ENCODE measurements around the gene KDM2B.

KDM2B gene

DNA sequence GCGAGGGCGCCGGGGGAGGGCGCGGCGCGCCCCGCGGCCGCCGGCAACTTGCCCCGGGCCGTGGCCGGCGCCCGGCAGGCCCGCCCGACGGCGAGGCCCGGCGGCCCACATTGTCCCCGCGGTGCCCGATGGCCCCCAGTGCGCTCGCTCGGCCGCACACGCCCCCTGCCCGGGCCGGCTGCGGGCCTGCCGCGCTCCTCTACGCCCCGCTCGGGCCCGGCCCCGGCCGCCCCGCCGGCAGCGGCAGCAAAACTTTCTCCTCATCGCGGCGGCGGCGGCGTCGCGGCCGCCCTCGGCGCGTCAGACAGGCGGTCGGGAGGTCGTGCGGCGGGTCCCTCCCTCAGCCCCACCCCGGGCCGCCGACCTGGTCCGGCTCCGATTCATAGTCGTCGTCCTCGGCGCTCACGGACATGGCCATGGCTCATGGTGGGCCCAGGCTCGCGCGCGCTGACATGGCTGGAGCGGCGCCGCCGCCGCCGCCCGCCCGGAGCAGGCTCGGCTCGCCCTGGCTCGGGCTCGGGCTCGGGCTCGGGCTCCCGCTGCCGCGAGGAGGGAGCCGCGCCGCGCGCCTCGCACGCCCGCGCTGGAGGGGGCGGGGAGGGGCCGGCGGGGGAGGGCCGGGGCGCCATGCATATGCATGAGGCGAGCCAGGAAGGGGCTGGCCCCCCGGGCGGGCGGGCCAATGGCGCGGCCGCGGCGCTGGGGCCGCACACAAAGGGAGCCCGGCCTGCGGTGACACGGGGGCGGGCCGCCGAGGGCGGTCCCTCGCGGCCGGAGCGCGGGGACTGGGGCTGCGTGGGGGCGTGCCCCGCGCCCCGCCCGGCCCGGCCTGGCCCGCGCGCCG, 113.8 kb downstream of the KDM2B start:
- TF ChIP-seq GATA3 (IDR thresholded peaks at IDR 0.05; ENCODE audit: low read depth, low read length) (no peak), GATA2 (IDR thresholded peaks at IDR 0.05; ENCODE audit: low read depth, low read length) (no peak)

DNA sequence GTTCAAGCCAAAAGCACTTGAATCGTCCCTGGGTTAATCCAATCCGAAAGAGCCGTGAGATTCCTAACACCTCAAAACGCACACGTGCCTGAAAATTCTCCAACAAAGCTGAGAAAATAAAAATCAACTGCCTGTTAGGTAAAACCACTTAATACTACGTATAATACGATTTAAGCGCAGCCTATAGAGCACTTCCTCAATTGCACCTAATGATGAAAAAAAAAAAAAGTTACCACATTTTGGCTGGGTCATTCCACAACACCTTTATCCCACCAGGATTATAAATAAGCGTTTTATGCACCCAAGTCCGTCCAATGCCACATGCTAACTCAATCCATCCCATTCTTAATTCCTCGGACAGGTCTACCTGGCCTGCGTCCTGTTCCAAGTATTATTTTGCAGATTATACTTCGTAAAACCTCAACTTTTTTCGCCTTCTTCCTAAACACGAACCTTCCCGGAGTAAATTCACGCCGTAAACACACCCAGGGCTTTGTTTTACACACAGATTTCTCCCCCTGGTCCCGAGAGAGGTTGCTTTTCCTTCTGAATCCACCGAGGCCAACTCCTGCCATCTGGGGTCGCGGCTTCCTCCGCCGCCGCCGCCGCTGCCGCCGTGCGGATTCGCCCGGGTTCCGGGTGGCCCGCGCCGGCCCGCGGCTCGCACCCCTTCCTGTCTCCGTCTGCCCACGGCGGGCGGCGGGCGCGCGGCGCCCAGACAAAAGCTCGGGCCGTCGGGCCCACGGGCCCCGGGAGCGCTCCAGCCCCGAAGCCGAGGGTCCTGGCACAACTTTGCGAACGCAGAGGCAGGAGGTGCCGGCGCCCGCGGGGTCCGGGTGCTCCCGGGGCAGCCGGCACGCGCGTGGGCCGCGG, 114.7 kb downstream of the KDM2B start:
- TF ChIP-seq GATA2 (IDR thresholded peaks at IDR 0.05; ENCODE audit: low read depth, low read length) (no peak), GATA3 (IDR thresholded peaks at IDR 0.05; ENCODE audit: low read depth, low read length) (no peak)

DNA sequence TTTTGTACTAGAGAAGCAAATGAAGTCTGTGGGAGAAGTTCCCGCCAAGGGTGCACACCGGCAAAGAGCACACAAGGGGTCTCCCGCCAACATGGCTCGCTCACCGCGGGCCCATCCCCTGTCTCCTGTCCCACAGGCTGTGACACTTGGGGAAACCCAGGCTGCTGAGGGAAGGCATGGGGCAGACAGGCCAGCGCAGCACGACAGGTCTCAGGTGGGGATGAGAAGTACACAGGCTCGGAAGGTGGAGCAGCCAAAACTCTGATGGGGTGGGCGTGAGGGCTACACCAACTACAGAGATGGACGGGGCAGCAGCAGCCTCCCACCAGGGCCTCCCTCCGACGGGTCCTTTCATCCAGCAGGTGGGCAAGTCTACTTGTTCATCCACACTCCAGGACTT, 116.5 kb downstream of the KDM2B start:
- no peak for TF ChIP-seq GATA3 (IDR thresholded peaks at IDR 0.05; ENCODE audit: low read depth, low read length)
- no peak for TF ChIP-seq GATA2 (IDR thresholded peaks at IDR 0.05; ENCODE audit: low read depth, low read length)

DNA sequence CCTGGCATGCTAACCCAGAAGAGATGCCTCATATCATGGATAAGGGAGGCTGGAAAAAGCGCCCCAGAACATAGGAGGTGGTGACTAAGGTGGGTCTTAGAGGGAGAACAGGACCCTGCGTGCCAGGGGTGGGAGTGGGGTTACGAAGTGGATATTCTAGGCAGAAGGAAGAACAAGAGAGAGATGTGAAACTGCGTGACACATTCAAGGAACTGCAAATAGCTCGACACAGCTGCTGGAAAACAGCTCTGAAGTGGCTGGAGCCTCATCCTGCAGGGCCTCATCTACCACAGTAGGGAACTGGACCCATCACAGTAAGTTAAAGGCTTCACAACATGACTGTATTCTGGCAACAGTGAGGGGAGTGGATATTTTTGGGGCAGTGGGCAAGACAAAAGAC, 119.8 kb downstream of the KDM2B start:
- no peak for TF ChIP-seq GATA2 (IDR thresholded peaks at IDR 0.05; ENCODE audit: low read depth, low read length)
- no peak for TF ChIP-seq GATA3 (IDR thresholded peaks at IDR 0.05; ENCODE audit: low read depth, low read length)

DNA sequence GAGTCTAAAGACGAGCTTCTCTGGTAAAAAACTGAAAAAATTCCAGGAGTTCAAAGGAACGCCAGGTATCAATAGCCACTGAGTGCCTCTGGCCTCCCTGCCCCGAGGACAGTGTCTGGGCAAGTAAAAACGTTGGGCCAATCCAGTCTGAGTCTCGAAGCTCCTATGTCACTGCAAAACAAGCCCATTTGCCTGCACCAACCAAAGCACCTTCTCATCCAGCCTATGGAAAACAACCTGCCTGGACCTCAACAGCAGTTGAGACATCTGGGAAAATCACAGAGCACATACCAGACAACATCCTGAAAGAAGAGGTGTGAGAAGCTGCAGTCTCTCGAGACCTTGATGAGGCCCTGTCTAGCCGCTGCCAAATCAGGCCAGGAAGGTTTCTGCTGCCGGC, 124.3 kb downstream of the KDM2B start:
- no peak for TF ChIP-seq GATA3 (IDR thresholded peaks at IDR 0.05; ENCODE audit: low read depth, low read length)
- no peak for TF ChIP-seq GATA2 (IDR thresholded peaks at IDR 0.05; ENCODE audit: low read depth, low read length)

DNA sequence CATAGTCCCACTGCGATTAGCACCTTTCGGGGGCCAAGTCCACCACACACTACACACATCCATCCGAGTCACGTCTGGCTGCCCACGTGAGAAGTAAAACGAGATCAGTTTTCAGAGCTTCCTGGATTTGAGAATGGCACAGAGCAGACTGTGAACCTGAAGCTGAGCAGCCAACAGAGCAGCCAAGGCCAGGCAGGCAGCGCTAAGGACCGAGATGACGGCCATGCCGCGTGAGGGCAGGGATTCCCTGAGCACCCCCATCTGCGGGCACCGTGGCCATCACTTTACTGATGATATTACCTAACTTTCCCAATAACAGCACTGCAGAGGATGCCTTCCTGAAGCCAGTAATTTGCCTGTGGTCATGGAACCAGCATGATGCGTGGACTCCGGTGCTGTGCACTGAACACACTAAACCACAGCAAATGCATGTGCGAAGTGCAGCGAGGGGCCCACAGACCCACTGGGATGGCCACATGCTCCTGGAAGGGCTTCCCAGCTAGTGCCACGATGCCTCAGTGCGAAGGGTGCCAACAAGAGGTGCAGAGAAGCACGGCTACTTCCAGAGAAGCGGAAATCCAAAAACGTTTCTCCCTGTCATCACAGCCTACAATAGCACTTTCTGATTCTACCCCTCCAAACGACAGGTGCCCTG, 124.9 kb downstream of the KDM2B start:
- TF ChIP-seq GATA2 (IDR thresholded peaks at IDR 0.05; ENCODE audit: low read depth, low read length), result no peak
- TF ChIP-seq GATA3 (IDR thresholded peaks at IDR 0.05; ENCODE audit: low read depth, low read length), result no peak

DNA sequence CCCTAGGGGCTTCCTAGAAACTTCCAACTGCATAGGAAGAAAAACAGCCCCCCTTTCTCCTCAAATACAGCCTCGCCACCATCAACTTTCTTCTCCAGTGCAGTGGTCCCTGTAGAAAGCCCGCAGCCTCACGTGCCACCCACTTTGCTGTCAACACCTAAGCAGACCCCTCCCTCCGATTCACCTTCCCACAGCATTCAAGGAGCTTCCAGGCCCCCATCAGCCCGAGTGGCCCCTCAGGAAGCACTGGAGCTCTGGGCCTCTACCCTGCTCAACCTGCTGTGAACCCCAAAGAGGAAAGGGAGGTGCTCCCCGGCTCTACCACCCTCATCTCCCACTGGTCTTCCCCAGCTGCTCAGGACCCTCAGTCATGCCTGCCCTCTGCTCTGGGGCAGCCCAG, 125.9 kb downstream of the KDM2B start:
- TF ChIP-seq GATA3 (IDR thresholded peaks at IDR 0.05; ENCODE audit: low read depth, low read length) (no peak), GATA2 (IDR thresholded peaks at IDR 0.05; ENCODE audit: low read depth, low read length) (no peak)

DNA sequence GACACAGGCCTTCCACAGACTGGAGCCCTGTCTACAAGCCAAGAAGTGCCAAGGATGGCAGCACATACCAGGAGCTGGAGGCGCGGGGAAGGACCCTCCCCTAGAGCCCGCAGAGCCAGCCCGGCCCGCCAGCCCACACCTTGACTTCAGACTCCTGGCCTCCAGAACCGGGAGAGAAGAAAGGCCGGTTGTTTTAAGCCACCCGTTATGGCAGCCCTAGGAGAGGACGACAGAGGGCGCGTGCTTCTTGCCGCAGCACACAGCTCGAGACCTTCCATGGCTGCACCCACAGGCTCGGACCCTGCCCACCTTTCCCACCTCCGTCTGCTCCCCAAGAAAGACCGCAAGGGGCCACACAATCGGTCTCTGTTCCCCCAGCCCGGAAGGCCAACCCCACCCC, 127.2 kb downstream of the KDM2B start:
- no peak for TF ChIP-seq GATA2 (IDR thresholded peaks at IDR 0.05; ENCODE audit: low read depth, low read length)
- no peak for TF ChIP-seq GATA3 (IDR thresholded peaks at IDR 0.05; ENCODE audit: low read depth, low read length)

DNA sequence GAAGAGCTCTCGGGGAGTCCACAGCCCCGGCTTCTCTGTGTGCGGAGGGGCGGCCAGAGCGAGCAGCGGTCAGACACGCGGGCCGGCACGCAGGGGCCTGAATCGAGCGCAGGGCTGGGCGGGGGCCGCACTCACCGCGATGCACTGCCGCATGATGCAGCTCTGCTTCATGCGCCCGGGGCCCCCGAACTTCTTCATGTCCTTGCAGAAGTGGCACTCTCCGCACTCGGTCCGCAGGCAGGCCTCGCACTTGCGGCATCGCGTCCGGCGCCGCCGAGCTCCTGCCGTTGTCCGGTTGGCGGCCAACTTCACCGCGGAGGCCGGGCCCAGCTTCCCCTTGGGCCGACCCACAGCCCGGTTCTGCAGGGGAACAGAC, 127.8 kb downstream of the KDM2B start:
- TF ChIP-seq GATA2 (IDR thresholded peaks at IDR 0.05; ENCODE audit: low read depth, low read length) (no peak), GATA3 (IDR thresholded peaks at IDR 0.05; ENCODE audit: low read depth, low read length) (no peak)

DNA sequence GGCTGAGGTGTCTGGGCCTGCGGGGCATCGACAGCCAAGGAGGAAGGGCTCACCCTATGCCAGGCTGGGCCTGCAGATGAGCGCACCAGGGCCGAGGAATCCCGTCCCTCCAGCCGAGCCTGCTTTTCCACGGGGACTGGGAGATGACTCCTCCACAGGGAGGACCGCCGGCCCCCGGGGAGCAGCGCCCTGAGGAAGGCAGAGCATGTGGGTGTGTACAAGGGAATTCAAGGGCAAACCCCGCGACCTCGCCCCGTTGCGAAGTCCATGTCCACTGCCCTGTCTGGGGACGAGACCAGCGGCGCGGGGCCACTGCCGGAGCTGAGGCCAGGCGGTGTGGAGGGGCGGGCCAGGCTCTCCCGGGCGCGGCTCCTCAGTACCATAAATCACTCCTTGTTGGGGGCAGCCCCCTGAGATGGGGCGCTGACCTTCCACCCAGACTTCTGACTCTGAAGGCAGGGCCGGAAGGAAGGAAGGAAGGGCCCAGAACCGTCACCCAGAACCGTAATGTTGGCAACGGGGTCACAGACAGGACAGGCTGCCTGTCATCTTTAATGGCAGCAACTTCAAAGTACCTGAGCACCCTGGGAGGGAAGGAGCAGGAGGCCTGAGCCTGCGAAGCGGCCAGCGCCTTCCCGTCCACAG, 128.4 kb downstream of the KDM2B start:
- TF ChIP-seq GATA3 (IDR thresholded peaks at IDR 0.05; ENCODE audit: low read depth, low read length) (no peak), GATA2 (IDR thresholded peaks at IDR 0.05; ENCODE audit: low read depth, low read length) (no peak)

DNA sequence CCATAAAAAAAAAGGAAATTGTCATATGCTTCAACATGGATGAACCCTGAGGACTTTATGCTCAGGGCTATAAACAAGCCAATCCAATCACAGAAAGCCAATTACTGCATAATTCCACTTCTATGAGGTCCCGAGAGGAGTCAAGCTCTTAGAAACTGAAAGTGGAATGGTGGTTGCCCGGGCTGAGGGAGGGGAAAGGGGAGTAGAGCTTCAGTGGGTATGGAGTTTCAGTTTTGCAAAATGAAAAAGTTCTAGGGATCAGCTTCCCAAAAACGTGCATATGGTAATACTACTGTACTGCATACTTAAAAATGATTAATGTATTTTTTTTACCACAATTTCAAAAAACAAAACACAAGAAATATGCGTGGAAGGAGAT, 128.9 kb downstream of the KDM2B start:
- TF ChIP-seq GATA3 (IDR thresholded peaks at IDR 0.05; ENCODE audit: low read depth, low read length) (no peak), GATA2 (IDR thresholded peaks at IDR 0.05; ENCODE audit: low read depth, low read length) (no peak)

DNA sequence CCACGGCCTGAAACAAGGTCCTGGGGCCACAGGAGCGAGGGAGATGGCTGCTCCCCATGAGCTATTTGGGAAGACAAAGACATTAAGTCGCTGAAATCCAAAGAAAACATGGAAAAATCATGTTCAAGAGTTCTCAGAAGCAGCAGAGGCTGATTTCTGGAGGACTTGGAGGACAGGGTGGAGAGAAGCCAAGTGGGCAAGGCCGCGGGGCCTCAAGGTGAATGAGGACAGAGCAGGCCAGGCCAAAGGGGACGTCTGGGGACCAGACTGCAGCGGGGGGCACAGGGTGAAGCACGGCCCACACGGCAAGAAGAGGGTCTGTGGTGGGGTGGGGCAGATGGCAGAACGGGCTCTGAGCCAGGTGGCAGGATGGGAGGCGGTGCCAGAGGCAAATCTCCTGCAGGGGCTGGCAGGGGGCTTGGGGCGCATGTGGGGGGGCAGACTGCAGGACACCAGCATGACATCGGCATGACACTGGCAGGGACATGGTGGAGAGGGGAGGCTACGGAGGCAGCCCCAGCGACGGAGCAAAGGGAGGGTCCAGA, 132.0 kb downstream of the KDM2B start:
- TF ChIP-seq GATA2 (IDR thresholded peaks at IDR 0.05; ENCODE audit: low read depth, low read length) (no peak), GATA3 (IDR thresholded peaks at IDR 0.05; ENCODE audit: low read depth, low read length) (no peak)

DNA sequence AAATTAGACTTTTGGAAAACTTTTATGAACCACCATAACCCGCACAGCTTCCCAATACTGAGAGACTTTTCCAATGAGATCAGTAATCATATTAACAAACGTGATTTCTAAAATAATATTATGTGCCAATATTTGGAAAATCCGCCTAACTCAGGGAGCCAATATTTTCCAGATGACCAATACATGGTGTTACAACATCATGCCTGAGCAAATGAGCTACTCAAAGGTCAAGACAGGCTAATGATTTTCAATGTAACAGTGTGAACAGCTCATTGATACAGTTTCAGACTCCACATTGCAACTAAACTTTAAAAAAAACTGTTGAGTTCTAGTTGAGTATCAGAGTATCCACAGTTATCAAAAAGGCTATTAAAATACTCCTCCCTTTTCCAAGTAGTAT, 134.1 kb downstream of the KDM2B start:
- TF ChIP-seq GATA2 (IDR thresholded peaks at IDR 0.05; ENCODE audit: low read depth, low read length), result no peak
- TF ChIP-seq GATA3 (IDR thresholded peaks at IDR 0.05; ENCODE audit: low read depth, low read length), result no peak

DNA sequence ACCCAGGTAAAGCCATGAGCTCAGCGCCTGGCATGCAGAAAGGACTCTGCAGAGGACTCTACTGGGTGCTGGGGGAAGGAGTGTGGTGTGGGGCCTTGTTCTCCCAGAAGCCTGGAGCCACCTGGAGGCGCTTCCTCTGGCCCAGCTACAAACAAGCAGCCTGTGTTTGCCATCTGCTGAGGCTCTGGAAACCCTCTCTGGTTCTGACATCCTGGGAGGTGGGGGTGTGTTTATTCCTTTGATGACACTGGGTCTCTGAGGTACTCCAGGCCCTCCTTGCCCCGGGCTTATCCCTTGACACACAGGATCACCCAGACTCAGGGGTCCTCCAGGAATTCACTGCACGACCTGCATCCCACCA, 136.0 kb downstream of the KDM2B start:
- TF ChIP-seq GATA3 (IDR thresholded peaks at IDR 0.05; ENCODE audit: low read depth, low read length) (no peak), GATA2 (IDR thresholded peaks at IDR 0.05; ENCODE audit: low read depth, low read length) (no peak)

Data from SH-SY5Y (cell line).